Measurements from ENCODE around the gene MMAB. TPM values are rescaled to one million over a fixed set of nuclear protein-coding genes. Genes with fewer than 3 reads are reported as not detected.
"Not testable (repeated sequence)": the region's sequence is repeated elsewhere in the genome, so short reads cannot be mapped to it uniquely, and the experiment has no call there.

MMAB gene
- total RNA-seq, 1 donor from 2014 or later = 59.0 TPM

- no peak overlapping the region for H3K4me3 Mint-ChIP-seq (ENCODE audit: low read depth)
- H3K27me3 Mint-ChIP-seq (ENCODE audit: low read depth) = peaks cover 25% of the 10 kb centered on the region
- DNase-seq (ENCODE audit: low spot score) = no peak
- intact Hi-C loops (cut with micrococcal nuclease) = no loop called here
- no peaks in the 10 kb centered on the region for H3K36me3 Mint-ChIP-seq (ENCODE audit: low read depth)
- no peaks in the 10 kb centered on the region for H3K9me3 Mint-ChIP-seq
- no peaks in the 10 kb centered on the region for H3K4me1 Mint-ChIP-seq (ENCODE audit: low read depth)
- H3K27ac Mint-ChIP-seq = no peak overlapping the region
Observed at GRCh38 chr12:109609342-109609741, 36.0 kb upstream of the MMAB start.

- Mint-ChIP-seq H3K4me3 (ENCODE audit: low read depth) (no peak overlapping the region), H3K4me1 (ENCODE audit: low read depth) (no peaks in the 10 kb centered on the region), H3K36me3 (ENCODE audit: low read depth) (no peaks in the 10 kb centered on the region), H3K9me3 (no peaks in the 10 kb centered on the region), H3K27me3 (ENCODE audit: low read depth) (peaks cover 20% of the 10 kb centered on the region), H3K27ac (no peak overlapping the region)
- intact Hi-C loops (cut with micrococcal nuclease) = no loop called here
- DNase-seq (ENCODE audit: low spot score) = no peak
Observed at GRCh38 chr12:109608793-109609192, 35.5 kb upstream of the MMAB start.

GRCh38 chr12:109608270-109608669 is 35.0 kb upstream of the MMAB start:
- Mint-ChIP-seq H3K4me1 (ENCODE audit: low read depth) (no peaks in the 10 kb centered on the region), H3K36me3 (ENCODE audit: low read depth) (no peaks in the 10 kb centered on the region), H3K27ac (no peak overlapping the region), H3K27me3 (ENCODE audit: low read depth) (peaks cover 18% of the 10 kb centered on the region), H3K4me3 (ENCODE audit: low read depth) (no peak overlapping the region), H3K9me3 (no peaks in the 10 kb centered on the region)
- intact Hi-C loops (cut with micrococcal nuclease) = no loop called here
- no peak for DNase-seq (ENCODE audit: low spot score)

DNA sequence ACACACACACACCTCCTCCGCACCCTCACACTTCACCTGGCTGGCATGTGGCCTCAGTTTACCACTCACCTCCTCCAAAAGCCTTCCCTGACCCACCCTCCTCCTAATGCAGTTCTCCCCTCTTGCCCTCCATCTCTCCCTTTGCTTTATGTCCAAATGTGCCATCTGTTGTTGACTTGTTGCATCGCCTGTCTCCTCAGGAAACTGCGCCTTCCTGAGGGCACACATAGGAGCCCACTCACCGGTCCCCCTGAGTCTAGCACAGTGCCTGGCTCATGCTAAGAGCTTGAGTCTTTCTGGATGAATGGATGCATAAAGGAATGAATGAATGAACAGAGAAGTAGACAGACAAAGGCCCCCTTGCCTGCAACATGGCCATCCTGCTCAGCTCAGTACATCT is 34.3 kb upstream of the MMAB start:
- Mint-ChIP-seq H3K27me3 (ENCODE audit: low read depth) (peaks cover 18% of the 10 kb centered on the region), H3K36me3 (ENCODE audit: low read depth) (no peaks in the 10 kb centered on the region), H3K4me1 (ENCODE audit: low read depth) (no peaks in the 10 kb centered on the region), H3K27ac (no peak overlapping the region), H3K9me3 (no peaks in the 10 kb centered on the region), H3K4me3 (ENCODE audit: low read depth) (no peak overlapping the region)
- DNase-seq (ENCODE audit: low spot score) = no peak
- intact Hi-C loops (cut with micrococcal nuclease) = no loop called here

GRCh38 chr12:109606320-109607028 is 33.2 kb upstream of the MMAB start:
- no peak overlapping the region for H3K4me3 Mint-ChIP-seq (ENCODE audit: low read depth)
- intact Hi-C loops (cut with micrococcal nuclease) = no loop called here
- H3K4me1 Mint-ChIP-seq (ENCODE audit: low read depth) = no peaks in the 10 kb centered on the region
- H3K27me3 Mint-ChIP-seq (ENCODE audit: low read depth) = peaks cover 18% of the 10 kb centered on the region
- H3K36me3 Mint-ChIP-seq (ENCODE audit: low read depth) = no peaks in the 10 kb centered on the region
- H3K27ac Mint-ChIP-seq = no peak overlapping the region
- no peaks in the 10 kb centered on the region for H3K9me3 Mint-ChIP-seq
- DNase-seq (ENCODE audit: low spot score) = no peak

DNA sequence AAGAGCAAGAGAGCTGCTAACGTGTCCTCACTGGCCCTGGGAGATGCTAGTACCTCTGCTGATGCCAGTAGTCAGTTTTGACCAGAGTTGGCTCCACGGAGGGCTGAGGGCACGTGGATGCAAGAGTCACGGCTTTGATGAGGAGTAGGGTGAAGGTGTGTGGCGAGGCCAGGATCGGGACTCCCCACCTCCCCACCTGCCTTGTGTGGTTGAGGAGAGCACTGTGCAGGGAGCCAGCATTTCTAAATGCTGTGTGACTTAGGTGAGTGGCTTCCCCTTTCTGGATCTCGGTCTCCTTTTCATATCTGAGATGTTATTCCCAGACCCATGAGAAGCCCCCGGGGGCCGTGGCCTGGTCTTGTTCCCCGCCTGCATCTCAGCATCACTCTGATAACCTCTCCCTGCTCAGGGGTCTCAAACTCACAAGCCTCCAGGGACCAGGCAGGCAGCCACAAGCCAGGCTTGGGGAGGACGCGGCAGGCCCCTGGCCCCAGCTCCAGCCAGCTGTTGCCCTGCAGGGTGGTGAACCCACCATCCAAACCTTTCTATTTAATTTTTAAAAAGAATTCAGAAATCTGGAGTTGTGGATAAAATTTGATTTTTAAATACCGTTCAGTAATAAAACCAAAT is 32.4 kb upstream of the MMAB start:
- Mint-ChIP-seq H3K27me3 (ENCODE audit: low read depth) (peaks cover 18% of the 10 kb centered on the region), H3K36me3 (ENCODE audit: low read depth) (no peaks in the 10 kb centered on the region), H3K4me3 (ENCODE audit: low read depth) (no peak overlapping the region), H3K4me1 (ENCODE audit: low read depth) (no peaks in the 10 kb centered on the region), H3K9me3 (no peaks in the 10 kb centered on the region), H3K27ac (no peak overlapping the region)
- no peak for DNase-seq (ENCODE audit: low spot score)
- intact Hi-C loops (cut with micrococcal nuclease) = no loop called here

DNA sequence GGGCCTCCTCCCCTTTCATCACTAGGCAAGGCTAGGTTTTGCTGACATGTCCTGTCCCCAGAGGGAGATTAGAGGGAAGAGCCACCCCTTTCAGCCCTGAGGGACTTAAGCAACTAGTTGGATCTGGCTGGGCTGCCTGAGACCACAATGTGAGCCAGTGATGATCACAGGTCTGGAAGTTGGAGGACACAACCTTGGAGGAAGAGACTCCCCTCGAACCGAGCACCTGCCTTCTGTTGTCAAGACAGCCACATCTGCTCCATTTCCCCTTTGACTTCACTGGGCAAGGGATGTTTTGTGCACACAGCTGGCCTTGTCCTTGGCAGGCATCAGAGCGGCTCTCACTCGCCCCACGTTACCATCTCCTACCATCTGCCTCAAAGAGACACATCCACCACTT is 31.7 kb upstream of the MMAB start:
- no peak overlapping the region for H3K4me3 Mint-ChIP-seq (ENCODE audit: low read depth)
- H3K9me3 Mint-ChIP-seq = no peaks in the 10 kb centered on the region
- H3K36me3 Mint-ChIP-seq (ENCODE audit: low read depth) = no peaks in the 10 kb centered on the region
- intact Hi-C loops (cut with micrococcal nuclease) = no loop called here
- H3K27me3 Mint-ChIP-seq (ENCODE audit: low read depth) = peaks cover 18% of the 10 kb centered on the region
- H3K27ac Mint-ChIP-seq = no peak overlapping the region
- no peak for DNase-seq (ENCODE audit: low spot score)
- no peaks in the 10 kb centered on the region for H3K4me1 Mint-ChIP-seq (ENCODE audit: low read depth)

GRCh38 chr12:109604132-109604585 is 30.9 kb upstream of the MMAB start:
- H3K27ac Mint-ChIP-seq = no peak overlapping the region
- H3K9me3 Mint-ChIP-seq = no peaks in the 10 kb centered on the region
- H3K4me3 Mint-ChIP-seq (ENCODE audit: low read depth) = no peak overlapping the region
- intact Hi-C loops (cut with micrococcal nuclease) = no loop called here
- H3K4me1 Mint-ChIP-seq (ENCODE audit: low read depth) = no peaks in the 10 kb centered on the region
- DNase-seq (ENCODE audit: low spot score) = no peak
- no peaks in the 10 kb centered on the region for H3K36me3 Mint-ChIP-seq (ENCODE audit: low read depth)
- peaks cover 14% of the 10 kb centered on the region for H3K27me3 Mint-ChIP-seq (ENCODE audit: low read depth)

- H3K9me3 Mint-ChIP-seq; intact Hi-C loops (cut with micrococcal nuclease); H3K4me3 Mint-ChIP-seq (ENCODE audit: low read depth); H3K36me3 Mint-ChIP-seq (ENCODE audit: low read depth); H3K4me1 Mint-ChIP-seq (ENCODE audit: low read depth); H3K27me3 Mint-ChIP-seq (ENCODE audit: low read depth); DNase-seq (ENCODE audit: low spot score); H3K27ac Mint-ChIP-seq: not testable (repeated sequence)
Observed at GRCh38 chr12:109602132-109602531, 28.8 kb upstream of the MMAB start.

- peaks cover 7% of the 10 kb centered on the region for H3K36me3 Mint-ChIP-seq (ENCODE audit: low read depth)
- no peaks in the 10 kb centered on the region for H3K9me3 Mint-ChIP-seq
- no peak overlapping the region for H3K27ac Mint-ChIP-seq
- intact Hi-C loops (cut with micrococcal nuclease) = no loop called here
- peaks cover 2% of the 10 kb centered on the region for H3K4me1 Mint-ChIP-seq (ENCODE audit: low read depth)
- DNase-seq (ENCODE audit: low spot score) = no peak
- H3K27me3 Mint-ChIP-seq (ENCODE audit: low read depth) = peaks cover 6% of the 10 kb centered on the region
- no peak overlapping the region for H3K4me3 Mint-ChIP-seq (ENCODE audit: low read depth)
Observed at GRCh38 chr12:109601557-109601956, 28.3 kb upstream of the MMAB start.

DNA sequence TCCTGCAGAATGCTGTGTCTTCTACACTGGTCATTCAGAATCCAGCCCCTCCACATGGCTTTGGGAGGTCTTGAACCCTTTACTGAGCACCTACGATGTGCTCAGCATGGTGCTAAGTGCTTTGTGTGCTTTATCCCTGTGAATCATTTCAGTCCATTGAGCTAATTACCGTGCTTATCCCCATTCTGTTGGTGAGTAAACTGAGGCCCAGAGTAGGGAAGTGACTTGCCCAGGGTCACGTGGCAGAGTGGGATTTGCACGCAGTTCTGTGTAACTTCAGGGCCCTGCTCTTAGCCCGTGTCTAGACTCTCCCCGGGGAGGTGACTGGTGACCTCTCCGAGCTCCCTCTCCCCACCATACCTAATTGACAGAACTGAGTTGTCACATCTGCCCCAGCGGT is 27.7 kb upstream of the MMAB start:
- no peaks in the 10 kb centered on the region for H3K9me3 Mint-ChIP-seq
- no peak overlapping the region for H3K27ac Mint-ChIP-seq
- peaks cover 6% of the 10 kb centered on the region for H3K27me3 Mint-ChIP-seq (ENCODE audit: low read depth)
- no peak for DNase-seq (ENCODE audit: low spot score)
- H3K4me1 Mint-ChIP-seq (ENCODE audit: low read depth) = peaks cover 2% of the 10 kb centered on the region
- peaks cover 7% of the 10 kb centered on the region for H3K36me3 Mint-ChIP-seq (ENCODE audit: low read depth)
- intact Hi-C loops (cut with micrococcal nuclease) = no loop called here
- H3K4me3 Mint-ChIP-seq (ENCODE audit: low read depth) = no peak overlapping the region

- Mint-ChIP-seq H3K4me3 (ENCODE audit: low read depth) (no peak overlapping the region), H3K36me3 (ENCODE audit: low read depth) (peaks cover 7% of the 10 kb centered on the region), H3K4me1 (ENCODE audit: low read depth) (peaks cover 6% of the 10 kb centered on the region), H3K27me3 (ENCODE audit: low read depth) (peaks cover 5% of the 10 kb centered on the region), H3K27ac (no peak overlapping the region), H3K9me3 (no peaks in the 10 kb centered on the region)
- no peak for DNase-seq (ENCODE audit: low spot score)
- intact Hi-C loops (cut with micrococcal nuclease) = no loop called here
Observed at GRCh38 chr12:109600481-109600880, 27.2 kb upstream of the MMAB start.

GRCh38 chr12:109599087-109599486 is 25.8 kb upstream of the MMAB start:
- H3K9me3 Mint-ChIP-seq = no peaks in the 10 kb centered on the region
- peaks cover 18% of the 10 kb centered on the region for H3K36me3 Mint-ChIP-seq (ENCODE audit: low read depth)
- H3K27ac Mint-ChIP-seq = no peak overlapping the region
- no peaks in the 10 kb centered on the region for H3K27me3 Mint-ChIP-seq (ENCODE audit: low read depth)
- peaks cover 19% of the 10 kb centered on the region for H3K4me1 Mint-ChIP-seq (ENCODE audit: low read depth)
- intact Hi-C loops (cut with micrococcal nuclease) = no loop called here
- no peak overlapping the region for H3K4me3 Mint-ChIP-seq (ENCODE audit: low read depth)
- no peak for DNase-seq (ENCODE audit: low spot score)

Data from activated T-helper 2 cell treated with anti-CD3 and anti-CD28 coated beads, Interferon-gamma antibody, Interleukin-2, Interleukin-4, amounts not matched to agents 10 μg/mL and 5 μg/mL and 100 μg/mL, durations not matched to agents 14 hours and 24 hours and 36 hours (primary cell).